ENCODE results near the gene MAST4.

MAST4 gene

DNA sequence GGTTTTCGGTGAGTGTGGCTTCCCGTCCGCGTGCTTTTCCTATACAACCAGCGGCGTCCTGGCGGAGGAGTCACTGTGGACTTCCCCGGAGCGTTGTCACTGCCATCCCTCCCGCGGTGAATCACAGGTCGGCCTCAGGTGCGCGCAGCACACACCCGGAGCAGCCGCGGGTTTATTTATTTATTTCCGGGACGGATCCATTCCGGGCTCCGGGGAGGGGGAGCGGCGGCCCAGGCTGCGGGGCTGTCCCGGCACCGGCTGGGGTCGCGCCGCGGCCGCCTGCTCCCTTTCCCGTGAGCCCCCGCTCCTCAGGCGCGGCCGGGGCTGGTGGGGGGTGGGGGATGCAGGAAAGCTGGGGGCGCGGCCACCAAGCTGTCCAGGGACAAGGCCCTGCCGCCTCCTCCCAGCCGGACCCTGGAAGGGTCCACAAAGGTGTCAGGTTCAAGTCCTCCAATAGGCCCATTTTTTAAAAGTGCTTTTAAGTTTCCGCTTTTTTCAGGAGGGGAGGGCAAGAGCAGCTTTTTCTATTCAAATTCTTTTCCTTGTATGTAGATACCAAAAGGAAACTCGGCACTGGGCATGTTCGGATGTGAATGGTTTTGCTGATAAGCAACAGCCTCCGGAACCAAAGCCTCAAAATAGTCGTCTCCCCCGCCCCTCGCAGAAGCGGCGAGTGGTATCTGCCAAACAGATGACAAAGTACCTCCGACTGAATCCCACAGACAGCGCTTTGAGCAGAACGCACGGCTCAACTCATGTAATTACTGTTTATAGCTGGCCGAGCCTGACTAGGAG lies 407.9 kb downstream of the MAST4 start:
- no peak for DNase-seq

GRCh38 chr5:67004730-67005350 lies 408.6 kb downstream of the MAST4 start:
- no peak for DNase-seq

DNA sequence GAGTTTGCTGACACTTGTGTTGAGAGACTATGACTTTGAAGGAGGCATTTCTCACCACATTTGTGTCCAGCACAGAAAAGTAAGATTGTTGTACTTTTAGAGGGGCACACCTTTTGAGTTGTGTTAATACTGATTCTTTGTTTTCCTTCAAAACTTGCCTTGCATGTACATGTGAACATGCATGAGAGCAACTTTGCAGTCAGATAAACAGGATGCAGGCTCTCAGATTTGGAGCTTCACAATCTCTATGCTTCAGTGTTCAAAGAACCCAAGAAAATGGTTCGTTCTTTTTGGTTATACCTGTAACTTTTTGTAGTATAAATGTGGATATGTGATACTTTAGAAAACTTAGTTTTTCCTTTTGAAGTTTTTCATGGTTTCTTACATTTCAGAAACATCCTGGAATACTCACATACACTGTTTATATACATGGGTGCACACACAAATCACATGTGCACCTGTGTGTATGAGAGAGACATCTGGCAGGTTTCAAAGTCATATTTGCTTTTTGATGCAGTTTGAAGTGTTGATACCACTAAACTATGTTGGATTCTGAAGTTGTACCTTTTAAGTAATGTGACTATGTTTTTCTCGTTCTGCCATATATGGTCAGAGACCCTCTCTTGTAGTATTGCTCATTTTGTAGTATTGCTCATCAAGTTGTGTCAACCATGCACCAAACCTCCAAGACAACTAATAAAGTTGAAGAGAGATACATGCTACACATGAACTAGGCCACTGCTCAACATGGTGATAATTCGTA lies 409.7 kb downstream of the MAST4 start:
- no peak for DNase-seq

- DNase-seq = no peak
These were observed 410.3 kb downstream of the MAST4 start for GRCh38 chr5:67006500-67006848.

- DNase-seq = no peak
These were observed 412.8 kb downstream of the MAST4 start for GRCh38 chr5:67009028-67009427.

- no peak for DNase-seq
These were observed 414.7 kb downstream of the MAST4 start for GRCh38 chr5:67010684-67011409.

GRCh38 chr5:67011422-67011821 lies 415.2 kb downstream of the MAST4 start:
- DNase-seq = no peak

- no peak for DNase-seq
These were observed 416.0 kb downstream of the MAST4 start for GRCh38 chr5:67012171-67012570.

- DNase-seq = no peak
These were observed 417.5 kb downstream of the MAST4 start for GRCh38 chr5:67013719-67014118.

- DNase-seq = no peak
These were observed 418.0 kb downstream of the MAST4 start for GRCh38 chr5:67014191-67014590.

DNA sequence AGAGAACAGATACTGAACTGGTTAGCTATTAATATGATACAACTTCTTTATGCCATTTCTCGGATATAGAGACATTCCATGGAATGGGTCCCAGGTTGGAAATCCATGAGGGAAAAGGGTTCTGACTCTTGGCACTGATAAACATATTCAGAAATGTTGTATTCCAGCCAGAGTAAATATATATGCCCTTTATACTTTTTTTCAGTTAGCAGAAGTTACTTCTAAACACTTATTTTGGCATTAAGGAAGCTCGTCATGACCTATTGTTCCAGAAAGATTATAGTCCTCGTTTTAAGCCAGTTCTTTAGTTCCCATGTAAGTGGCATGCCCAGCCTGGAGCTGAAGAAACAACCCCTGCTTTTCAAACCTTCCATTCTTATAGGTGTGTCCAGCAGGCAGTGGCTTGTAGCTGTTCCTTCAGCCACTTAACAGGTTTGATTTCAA lies 418.8 kb downstream of the MAST4 start:
- no peak for DNase-seq

GRCh38 chr5:67015541-67016191 lies 419.5 kb downstream of the MAST4 start:
- no peak for DNase-seq

DNA sequence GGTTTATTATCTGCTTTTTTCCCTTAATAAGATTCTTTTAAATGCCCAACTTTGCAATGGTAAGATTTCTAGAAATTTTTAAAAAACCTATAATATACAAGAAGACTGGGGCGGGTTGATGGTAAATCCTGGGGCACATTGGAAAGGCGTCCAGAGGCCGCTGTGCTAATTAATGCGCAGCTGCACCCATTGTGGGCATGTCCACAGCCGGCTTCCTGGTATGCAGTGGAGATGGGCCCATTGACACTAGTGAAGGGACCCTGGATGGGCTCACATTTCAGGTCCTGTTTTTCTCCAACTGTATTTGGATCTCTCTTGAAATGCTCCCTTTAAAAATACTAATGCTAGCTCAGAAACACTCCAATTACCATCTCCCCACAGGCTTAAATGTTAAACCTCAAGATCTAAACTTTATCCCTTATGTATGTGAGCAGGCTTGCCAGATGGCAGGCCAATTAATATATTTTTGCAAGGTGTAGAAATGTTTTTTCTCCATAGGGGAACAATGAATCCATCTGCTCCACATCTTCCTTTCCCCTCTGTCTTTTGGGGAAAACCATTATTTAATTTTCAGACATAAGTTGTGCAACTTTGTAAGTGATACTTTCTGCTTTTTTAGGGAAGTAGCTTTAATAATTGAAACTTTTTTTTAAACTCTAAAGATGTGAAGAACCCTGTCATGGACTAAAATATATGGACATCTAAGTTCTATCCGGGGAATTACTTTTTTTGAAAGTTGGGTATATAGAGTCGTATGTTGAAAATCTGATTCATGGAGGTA lies 423.1 kb downstream of the MAST4 start:
- DNase-seq = no peak

GRCh38 chr5:67020096-67020615 lies 424.0 kb downstream of the MAST4 start:
- no peak for DNase-seq

- no peak for DNase-seq
These were observed 424.8 kb downstream of the MAST4 start for GRCh38 chr5:67021031-67021430.

GRCh38 chr5:67021521-67021920 lies 425.3 kb downstream of the MAST4 start:
- no peak for DNase-seq

DNA sequence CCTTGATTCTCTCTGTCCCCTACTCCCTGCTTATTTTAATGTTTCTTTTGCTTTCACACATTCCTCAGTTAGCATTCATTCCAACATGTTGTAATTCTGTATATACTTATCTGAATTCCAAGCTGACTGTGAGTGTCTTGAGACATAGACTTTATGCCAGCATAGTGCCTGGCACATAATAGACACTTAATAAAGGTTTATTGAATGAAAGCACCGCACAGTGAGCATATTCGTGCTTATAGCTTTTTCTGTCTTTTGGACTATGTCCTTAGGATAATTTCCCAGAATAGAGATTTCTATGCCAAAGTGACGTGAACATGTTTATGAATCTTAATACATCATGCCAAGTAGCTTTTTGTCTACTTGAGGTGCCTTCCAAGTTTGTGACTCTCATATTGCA lies 425.8 kb downstream of the MAST4 start:
- DNase-seq = no peak

- no peak for DNase-seq
These were observed 429.3 kb downstream of the MAST4 start for GRCh38 chr5:67025457-67025856.

DNA sequence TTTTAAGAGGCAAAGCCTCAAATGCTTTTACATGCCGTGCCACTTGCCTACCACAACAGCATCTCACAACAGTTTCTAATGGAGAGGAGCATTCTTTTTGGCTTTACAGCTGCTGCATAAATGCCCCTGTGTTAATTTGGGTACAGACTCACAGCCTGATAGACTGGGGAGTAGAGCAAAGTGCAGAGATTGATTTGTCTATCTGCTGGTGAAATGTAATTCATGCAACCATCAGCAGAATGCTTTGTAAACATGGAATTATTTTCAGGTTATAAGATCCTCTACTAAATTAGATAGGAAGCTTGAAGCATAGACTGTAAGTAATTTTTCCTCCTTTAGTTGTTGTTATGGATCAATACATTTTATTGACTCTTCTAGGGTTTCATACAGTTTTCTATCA lies 430.1 kb downstream of the MAST4 start:
- no peak for DNase-seq

GRCh38 chr5:67027171-67027570 lies 431.0 kb downstream of the MAST4 start:
- DNase-seq = no peak

DNA sequence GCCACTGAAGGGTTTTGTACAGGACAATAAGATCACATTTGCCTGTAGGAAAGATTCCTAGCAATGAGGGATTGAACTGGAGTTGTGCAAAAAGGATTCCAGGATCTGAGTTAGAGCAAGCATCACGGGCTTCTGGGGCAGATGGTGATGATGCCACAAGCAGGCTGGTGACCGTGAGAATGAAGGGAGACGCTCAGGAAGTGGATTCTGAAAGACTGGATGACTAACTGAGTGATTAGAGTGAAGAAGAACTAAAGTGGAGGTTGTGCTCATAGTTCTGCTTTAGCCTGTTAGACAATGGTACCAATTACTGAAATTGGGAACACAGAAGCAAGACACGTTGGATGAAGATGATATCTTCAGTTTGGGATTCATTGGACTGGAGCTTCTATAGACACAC lies 432.2 kb downstream of the MAST4 start:
- DNase-seq = no peak

GRCh38 chr5:67028941-67029340 lies 432.7 kb downstream of the MAST4 start:
- DNase-seq = no peak

All from cortex of kidney (tissue), 1 donor.